Right lung (tissue), 5 donors: Measurements from ENCODE around the gene SLC17A7. TPM values are rescaled to one million over a fixed set of nuclear protein-coding genes. Genes with fewer than 3 reads are reported as not detected.

Source experiments
- DNase-seq, 2 donors: peaks; one replicate each; pipeline ENCODE4 v3.0.0-alpha.2; 2013
- polyA plus RNA-seq, 5 donors: library from polyadenylated mRNA; unstranded; fragments of 120-200 nt; gene quantifications; one replicate each; pipeline versions ENCODE4 v1.2.1 to v1.2.3, GENCODE V29; 2013; ENCODE audit warnings: inconsistent platforms in 1 of 5, low replicate concordance in 1 of 5; ENCODE audit not compliant: insufficient read length in 5 of 5, insufficient read depth in 1 of 5

Gene SLC17A7
- polyA plus RNA-seq, 5 donors, result 0.31 to 0.51 (median 0.34) TPM

- no peak for DNase-seq
Observed at GRCh38 chr19:49428547-49429451, 12.5 kb downstream of the SLC17A7 start.

GRCh38 chr19:49427855-49428546 is 13.3 kb downstream of the SLC17A7 start:
- no peak for DNase-seq

GRCh38 chr19:49427339-49427738 is 14.0 kb downstream of the SLC17A7 start:
- no peak for DNase-seq

GRCh38 chr19:49425922-49426592 is 15.3 kb downstream of the SLC17A7 start:
- DNase-seq, result no peak

- DNase-seq, result no peak
Observed at GRCh38 chr19:49425178-49425577, 16.1 kb downstream of the SLC17A7 start, which contains the start of gene GFY. GFY (plus strand) TSS chr19:49425388; CDS start chr19:49426431, 1,043 bp downstream.

GRCh38 chr19:49423985-49424303 is 17.4 kb downstream of the SLC17A7 start:
- DNase-seq, result no peak

GRCh38 chr19:49423071-49423984 is 18.0 kb downstream of the SLC17A7 start, which contains the start of gene PTH2:
PTH2 (minus strand) TSS chr19:49423441; CDS start chr19:49423339, 102 bp downstream.
- no peak for DNase-seq

GRCh38 chr19:49422407-49423070 is 18.8 kb downstream of the SLC17A7 start:
- DNase-seq, result no peak

GRCh38 chr19:49421878-49422202 is 19.5 kb downstream of the SLC17A7 start:
- DNase-seq, result no peak

- peak; percentile 68 to 77 for DNase-seq
Observed at GRCh38 chr19:49421039-49421877, 20.1 kb downstream of the SLC17A7 start.

- no peak for DNase-seq
Observed at GRCh38 chr19:49420227-49420626, 21.1 kb downstream of the SLC17A7 start.

- no peak for DNase-seq
Observed at GRCh38 chr19:49419173-49419572, 22.2 kb downstream of the SLC17A7 start.

- DNase-seq, result no peak
Observed at GRCh38 chr19:49418511-49418910, 22.8 kb downstream of the SLC17A7 start.

- no peak for DNase-seq
Observed at GRCh38 chr19:49417088-49417487, 24.2 kb downstream of the SLC17A7 start.

GRCh38 chr19:49415810-49416200 is 25.5 kb downstream of the SLC17A7 start:
- no peak for DNase-seq

GRCh38 chr19:49415102-49415809 is 26.1 kb downstream of the SLC17A7 start:
- no peak for DNase-seq

GRCh38 chr19:49414256-49414655 is 27.1 kb downstream of the SLC17A7 start:
- DNase-seq, result no peak

- peak; percentile 51 to 64 for DNase-seq
Observed at GRCh38 chr19:49413348-49413747, 28.0 kb downstream of the SLC17A7 start.

GRCh38 chr19:49411681-49412326 is 29.5 kb downstream of the SLC17A7 start:
- DNase-seq, result no peak
